ENCODE data around the gene KCNB1.

The KCNB1 gene

GRCh38 chr20:49346682-49347081 lies 135.8 kb downstream of the KCNB1 start:
- DNase-seq = no peak

GRCh38 chr20:49345524-49345923 lies 136.9 kb downstream of the KCNB1 start:
- no peak for DNase-seq

- peak; percentile 67 for DNase-seq
Observed at GRCh38 chr20:49344975-49345374, 137.5 kb downstream of the KCNB1 start.

GRCh38 chr20:49344140-49344539 lies 138.3 kb downstream of the KCNB1 start:
- DNase-seq = no peak

- no peak for DNase-seq
Observed at GRCh38 chr20:49343246-49343645, 139.2 kb downstream of the KCNB1 start.

- DNase-seq = no peak
Observed at GRCh38 chr20:49340161-49340966, 142.1 kb downstream of the KCNB1 start.

- no peak for DNase-seq
Observed at GRCh38 chr20:49339123-49339522, 143.3 kb downstream of the KCNB1 start.

- no peak for DNase-seq
Observed at GRCh38 chr20:49338061-49338460, 144.4 kb downstream of the KCNB1 start.

- DNase-seq = no peak
Observed at GRCh38 chr20:49337357-49337756, 145.1 kb downstream of the KCNB1 start.

GRCh38 chr20:49336786-49337185 lies 145.7 kb downstream of the KCNB1 start:
- DNase-seq = no peak

- no peak for DNase-seq
Observed at GRCh38 chr20:49335476-49335875, 147.0 kb downstream of the KCNB1 start.

GRCh38 chr20:49330701-49331615 lies 151.5 kb downstream of the KCNB1 start:
- no peak for DNase-seq

GRCh38 chr20:49328790-49329189 lies 153.7 kb downstream of the KCNB1 start:
- DNase-seq = no peak

- DNase-seq = no peak
Observed at GRCh38 chr20:49326026-49326425, 156.4 kb downstream of the KCNB1 start.

GRCh38 chr20:49324306-49324705 lies 158.2 kb downstream of the KCNB1 start:
- DNase-seq = no peak

- DNase-seq = peak; percentile 43
Observed at GRCh38 chr20:49323622-49324238, 158.7 kb downstream of the KCNB1 start.

- DNase-seq = peak; percentile 55
Observed at GRCh38 chr20:49320460-49320859, 162.0 kb downstream of the KCNB1 start.

- DNase-seq = no peak
Observed at GRCh38 chr20:49319208-49319809, 163.2 kb downstream of the KCNB1 start.

GRCh38 chr20:49318430-49319207 lies 163.8 kb downstream of the KCNB1 start:
- no peak for DNase-seq

GRCh38 chr20:49318091-49318429 lies 164.4 kb downstream of the KCNB1 start:
- no peak for DNase-seq

GRCh38 chr20:49316704-49317103 lies 165.8 kb downstream of the KCNB1 start:
- DNase-seq = no peak

- DNase-seq = no peak
Observed at GRCh38 chr20:49315580-49315979, 166.9 kb downstream of the KCNB1 start.

All from 8988T (cell line).